Liver (tissue), 3 donors: ENCODE results near the gene LPAR3.

Source experiments
- CTCF ChIP-seq: fragments of 150-350 bp; IDR thresholded peaks from 2 replicates; pipeline ENCODE4 v1.5.1; 2017; ENCODE audit warnings: improper control_type of control experiment, low read depth, low read length; ENCODE audit not compliant: missing input control
- GABPA ChIP-seq, 2 donors: IDR thresholded peaks in 1 of 2; conservative IDR thresholded peaks in 1 of 2; 2 replicates each; pipeline ENCODE4 v1.6.1; 2016; ENCODE audit warnings: antibody characterized with exemption in 2 of 2, mild to moderate bottlenecking in 1 of 2, moderate library complexity in 1 of 2
- HNF4G ChIP-seq: IDR thresholded peaks from 2 replicates; pipeline ENCODE4 v1.6.1; 2016; ENCODE audit warnings: antibody characterized with exemption
- JUND ChIP-seq, 2 donors: IDR thresholded peaks; 2 replicates each; pipeline ENCODE4 v1.6.1; 2016; ENCODE audit warnings: antibody characterized with exemption in 2 of 2
- RAD21 ChIP-seq, 2 donors: IDR thresholded peaks; 2 replicates each; pipeline ENCODE4 v1.6.1; 2016; ENCODE audit warnings: antibody characterized with exemption in 2 of 2, mild to moderate bottlenecking in 2 of 2
- REST ChIP-seq: IDR thresholded peaks from 2 replicates; pipeline ENCODE4 v1.6.1; 2016; ENCODE audit warnings: antibody characterized with exemption, mild to moderate bottlenecking
- SP1 ChIP-seq: IDR thresholded peaks from 2 replicates; pipeline ENCODE4 v1.6.1; 2018; ENCODE audit warnings: antibody characterized with exemption, mild to moderate bottlenecking
- TAF1 ChIP-seq: conservative IDR thresholded peaks from 2 replicates; pipeline ENCODE4 v1.6.1; 2016; ENCODE audit warnings: antibody characterized with exemption, mild to moderate bottlenecking
- donor health status: healthy.
- donor health status: healthy.

GRCh38 chr1:84835169-84835568 is 57.8 kb downstream of the LPAR3 start:
- TF ChIP-seq REST (no peak), CTCF (no peak), GABPA (IDR thresholded peaks at IDR 0.05 in 1 of 2, conservative IDR thresholded peaks at IDR 0.05 in 1 of 2) (no peak), TAF1 (no peak), RAD21 (IDR thresholded peaks at IDR 0.05) (no peak), JUND (IDR thresholded peaks at IDR 0.05) (no peak), HNF4G (no peak), SP1 (no peak)
